ENCODE data around the gene KCNH3.

KCNH3 gene

GRCh38 chr12:49537752-49538509 is 899 bp upstream of the KCNH3 start:
- H3K4me3 ChIP-seq (ENCODE audit: low read length): peak overlapping the region; percentile 57

GRCh38 chr12:49539406-49540228 is 787 bp downstream of the KCNH3 start:
- no peaks in the 10 kb centered on the region for H3K36me3 ChIP-seq (replicated peaks; ENCODE audit: insufficient read depth, low read length)
- H4K20me1 ChIP-seq (ENCODE audit: insufficient read depth, low read length): no peaks in the 10 kb centered on the region
- H3F3A ChIP-seq (ENCODE audit: insufficient read depth, low read length): 0 out of 2 replicates have a peak, but pooled peaks cover 9% of the 10 kb centered on the region
- H3K4me1 ChIP-seq (ENCODE audit: low read length): no peaks in the 10 kb centered on the region
- no peak overlapping the region for H2AFZ ChIP-seq (ENCODE audit: low read length)
- no peaks in the 10 kb centered on the region for H3K9me3 ChIP-seq (replicated peaks; ENCODE audit: insufficient read depth, low read length)
- no peak overlapping the region for H3K4me3 ChIP-seq (ENCODE audit: low read length)
- no peak overlapping the region for H3K27ac ChIP-seq (ENCODE audit: low read length)
- no peak overlapping the region for H3K4me2 ChIP-seq (ENCODE audit: low read depth, low read length)
- TF ChIP-seq EZH2phosphoT487 (IDR thresholded peaks at IDR 0.05; ENCODE audit: low read length): no peak
- peak; percentile 92 for TF ChIP-seq EZH2 (optimal IDR thresholded peaks at IDR 0.05; ENCODE audit: low read depth, low read length)
- H3K9me2 ChIP-seq (replicated peaks; ENCODE audit: insufficient read depth, low read length): no peaks in the 10 kb centered on the region
- no peaks in the 10 kb centered on the region for H3K79me2 ChIP-seq (ENCODE audit: low read length)
- H3K9ac ChIP-seq (ENCODE audit: low read length): no peak overlapping the region
- no peak for DNase-seq
- H3K27me3 ChIP-seq (replicated peaks; ENCODE audit: insufficient read depth, low read length): peaks cover 35% of the 10 kb centered on the region

More at GRCh38 chr12:49537752-49538509, 899 bp upstream of the KCNH3 start:
- peak overlapping the region; percentile 16; the same call in 1 of the 2 replicates for H3K9ac ChIP-seq (ENCODE audit: low read length)
- H3K27ac ChIP-seq (ENCODE audit: low read length): no peak overlapping the region
- peaks cover 35% of the 10 kb centered on the region for H3K27me3 ChIP-seq (replicated peaks; ENCODE audit: insufficient read depth, low read length)
- H2AFZ ChIP-seq (ENCODE audit: low read length): 0 out of 2 replicates have a peak overlapping the region, but pooled peaks have one; percentile 42
- DNase-seq: peak; percentile 25
- no peaks in the 10 kb centered on the region for H3K36me3 ChIP-seq (replicated peaks; ENCODE audit: insufficient read depth, low read length)
- 0 out of 2 replicates have a peak, but pooled peaks cover 10% of the 10 kb centered on the region for H3F3A ChIP-seq (ENCODE audit: insufficient read depth, low read length)
- no peaks in the 10 kb centered on the region for H3K9me2 ChIP-seq (replicated peaks; ENCODE audit: insufficient read depth, low read length)
- H4K20me1 ChIP-seq (ENCODE audit: insufficient read depth, low read length): no peaks in the 10 kb centered on the region
- H3K4me1 ChIP-seq (ENCODE audit: low read length): no peaks in the 10 kb centered on the region
- no peaks in the 10 kb centered on the region for H3K9me3 ChIP-seq (replicated peaks; ENCODE audit: insufficient read depth, low read length)
- H3K4me2 ChIP-seq (ENCODE audit: low read depth, low read length): peak overlapping the region; percentile 99
- TF ChIP-seq, protein P1, sequence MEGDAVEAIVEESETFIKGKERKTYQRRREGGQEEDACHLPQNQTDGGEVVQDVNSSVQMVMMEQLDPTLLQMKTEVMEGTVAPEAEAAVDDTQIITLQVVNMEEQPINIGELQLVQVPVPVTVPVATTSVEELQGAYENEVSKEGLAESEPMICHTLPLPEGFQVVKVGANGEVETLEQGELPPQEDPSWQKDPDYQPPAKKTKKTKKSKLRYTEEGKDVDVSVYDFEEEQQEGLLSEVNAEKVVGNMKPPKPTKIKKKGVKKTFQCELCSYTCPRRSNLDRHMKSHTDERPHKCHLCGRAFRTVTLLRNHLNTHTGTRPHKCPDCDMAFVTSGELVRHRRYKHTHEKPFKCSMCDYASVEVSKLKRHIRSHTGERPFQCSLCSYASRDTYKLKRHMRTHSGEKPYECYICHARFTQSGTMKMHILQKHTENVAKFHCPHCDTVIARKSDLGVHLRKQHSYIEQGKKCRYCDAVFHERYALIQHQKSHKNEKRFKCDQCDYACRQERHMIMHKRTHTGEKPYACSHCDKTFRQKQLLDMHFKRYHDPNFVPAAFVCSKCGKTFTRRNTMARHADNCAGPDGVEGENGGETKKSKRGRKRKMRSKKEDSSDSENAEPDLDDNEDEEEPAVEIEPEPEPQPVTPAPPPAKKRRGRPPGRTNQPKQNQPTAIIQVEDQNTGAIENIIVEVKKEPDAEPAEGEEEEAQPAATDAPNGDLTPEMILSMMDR (IDR thresholded peaks at IDR 0.05; ENCODE audit: low read length): peak; percentile 15; the same call in 1 of the 2 replicates
- TF ChIP-seq EZH2phosphoT487 (IDR thresholded peaks at IDR 0.05; ENCODE audit: low read length) (no peak), EZH2 (optimal IDR thresholded peaks at IDR 0.05; ENCODE audit: low read depth, low read length) (no peak)
- H3K79me2 ChIP-seq (ENCODE audit: low read length): no peaks in the 10 kb centered on the region

DNA sequence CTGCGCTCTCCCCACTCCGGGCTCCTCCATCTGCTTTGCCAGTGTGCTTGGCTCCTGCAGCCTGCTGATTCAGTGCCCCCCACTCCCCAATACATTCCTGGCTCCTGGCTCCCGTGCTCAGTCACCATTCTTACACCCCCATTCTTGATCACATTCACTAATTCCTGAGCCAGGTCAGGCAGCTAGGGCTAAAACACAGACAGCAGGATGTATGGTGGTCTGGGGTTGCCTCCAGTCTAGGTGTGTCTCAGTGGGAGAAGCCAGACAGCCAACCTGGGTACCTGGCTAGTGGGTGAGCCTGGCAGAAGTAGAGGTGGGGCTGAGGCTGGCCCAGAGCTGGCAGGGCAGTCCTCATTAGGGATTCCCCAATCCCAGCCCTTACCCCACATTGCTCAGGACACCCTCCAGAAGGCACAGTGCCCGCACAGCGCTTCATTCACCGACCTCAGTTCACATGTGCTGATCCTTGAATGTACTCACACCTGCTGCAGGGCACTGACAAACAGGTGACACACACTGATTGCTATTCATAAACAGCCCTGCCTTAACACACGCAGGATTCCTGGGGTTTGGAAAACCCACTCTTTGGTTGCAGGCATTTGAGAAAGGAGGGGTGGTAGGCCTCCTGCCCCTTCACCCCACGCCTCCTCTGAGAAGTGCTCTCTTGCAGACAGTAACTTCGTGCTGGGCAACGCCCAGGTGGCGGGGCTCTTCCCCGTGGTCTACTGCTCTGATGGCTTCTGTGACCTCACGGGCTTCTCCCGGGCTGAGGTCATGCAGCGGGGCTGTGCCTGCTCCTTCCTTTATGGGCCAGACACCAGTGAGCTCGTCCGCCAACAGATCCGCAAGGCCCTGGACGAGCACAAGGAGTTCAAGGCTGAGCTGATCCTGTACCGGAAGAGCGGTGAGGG is 1.7 kb downstream of the KCNH3 start:
- no peak overlapping the region for H2AFZ ChIP-seq (ENCODE audit: low read length)
- H3K27me3 ChIP-seq (replicated peaks; ENCODE audit: insufficient read depth, low read length): peaks cover 35% of the 10 kb centered on the region
- no peaks in the 10 kb centered on the region for H3K36me3 ChIP-seq (replicated peaks; ENCODE audit: insufficient read depth, low read length)
- H3K79me2 ChIP-seq (ENCODE audit: low read length): no peaks in the 10 kb centered on the region
- no peak overlapping the region for H3K4me2 ChIP-seq (ENCODE audit: low read depth, low read length)
- H3K9me2 ChIP-seq (replicated peaks; ENCODE audit: insufficient read depth, low read length): no peaks in the 10 kb centered on the region
- TF ChIP-seq EZH2phosphoT487 (IDR thresholded peaks at IDR 0.05; ENCODE audit: low read length): no peak
- TF ChIP-seq, protein P1 (IDR thresholded peaks at IDR 0.05; ENCODE audit: low read length): no peak
- no peak for TF ChIP-seq EZH2 (optimal IDR thresholded peaks at IDR 0.05; ENCODE audit: low read depth, low read length)
- H3K4me3 ChIP-seq (ENCODE audit: low read length): no peak overlapping the region
- no peaks in the 10 kb centered on the region for H4K20me1 ChIP-seq (ENCODE audit: insufficient read depth, low read length)
- no peaks in the 10 kb centered on the region for H3K9me3 ChIP-seq (replicated peaks; ENCODE audit: insufficient read depth, low read length)
- H3K4me1 ChIP-seq (ENCODE audit: low read length): no peaks in the 10 kb centered on the region
- H3F3A ChIP-seq (ENCODE audit: insufficient read depth, low read length): 0 out of 2 replicates have a peak, but pooled peaks cover 7% of the 10 kb centered on the region
- H3K9ac ChIP-seq (ENCODE audit: low read length): no peak overlapping the region
- no peak overlapping the region for H3K27ac ChIP-seq (ENCODE audit: low read length)
- no peak for DNase-seq
